Measurements from ENCODE around the gene TMTC2. TPM values are rescaled to one million over a fixed set of nuclear protein-coding genes. Genes with fewer than 3 reads are reported as not detected.

The TMTC2 gene
- 2.7 TPM for polyA plus RNA-seq (2013, experiment 1 of 2; ENCODE audit: insufficient read length)
- polyA plus RNA-seq (2013, experiment 2 of 2; ENCODE audit: insufficient read length), result 4.6 TPM

GRCh38 chr12:82686168-82687020 lies at the start of gene TMTC2:
Gene TMTC2, plus strand, starts transcription at chr12:82686906.
- DNase-seq, result peak; percentile 87

- no peak for DNase-seq
Measured at GRCh38 chr12:82638324-82638723, 48.4 kb upstream of the TMTC2 start.

- no peak for DNase-seq
Measured at GRCh38 chr12:82644896-82645295, 41.8 kb upstream of the TMTC2 start.

GRCh38 chr12:82645414-82645813 lies 41.3 kb upstream of the TMTC2 start:
- no peak for DNase-seq

- no peak for DNase-seq
Measured at GRCh38 chr12:82647853-82648252, 38.9 kb upstream of the TMTC2 start.

GRCh38 chr12:82648259-82648909 lies 38.3 kb upstream of the TMTC2 start:
- no peak for DNase-seq

GRCh38 chr12:82650627-82651337 lies 35.9 kb upstream of the TMTC2 start:
- peak; percentile 42 for DNase-seq

GRCh38 chr12:82651489-82651888 lies 35.2 kb upstream of the TMTC2 start:
- DNase-seq, result no peak

- no peak for DNase-seq
Measured at GRCh38 chr12:82652071-82652470, 34.6 kb upstream of the TMTC2 start.

GRCh38 chr12:82655751-82656150 lies 31.0 kb upstream of the TMTC2 start:
- no peak for DNase-seq

GRCh38 chr12:82659343-82660207 lies 27.1 kb upstream of the TMTC2 start:
- no peak for DNase-seq

GRCh38 chr12:82660541-82661325 lies 26.0 kb upstream of the TMTC2 start:
- peak; percentile 11 for DNase-seq

- DNase-seq, result no peak
Measured at GRCh38 chr12:82663893-82664292, 22.8 kb upstream of the TMTC2 start.

- DNase-seq, result no peak
Measured at GRCh38 chr12:82665142-82665923, 21.4 kb upstream of the TMTC2 start.

GRCh38 chr12:82666830-82667229 lies 19.9 kb upstream of the TMTC2 start:
- no peak for DNase-seq

- no peak for DNase-seq
Measured at GRCh38 chr12:82671673-82672195, 15.0 kb upstream of the TMTC2 start.

GRCh38 chr12:82672811-82673495 lies 13.8 kb upstream of the TMTC2 start:
- no peak for DNase-seq

GRCh38 chr12:82673698-82674097 lies 13.0 kb upstream of the TMTC2 start:
- no peak for DNase-seq

- no peak for DNase-seq
Measured at GRCh38 chr12:82675246-82675645, 11.5 kb upstream of the TMTC2 start.

GRCh38 chr12:82682326-82682725 lies 4.4 kb upstream of the TMTC2 start:
- no peak for DNase-seq
